ENCODE measurements around the gene GPHN.

GPHN gene

GRCh38 chr14:66979101-66979974 is 471.4 kb downstream of the GPHN start:
- no peak overlapping the region for H3K4me3 ChIP-seq (ENCODE audit: control insufficient read depth, low read depth, low read length)
- no peak for TF ChIP-seq CTCF (conservative IDR thresholded peaks at IDR 0.05; ENCODE audit: control insufficient read depth, insufficient read depth, low read depth, low read length)
- no peak for DNase-seq (ENCODE audit: low read depth)

- DNase-seq (ENCODE audit: low read depth) = no peak
- no peak for TF ChIP-seq CTCF (conservative IDR thresholded peaks at IDR 0.05; ENCODE audit: control insufficient read depth, insufficient read depth, low read depth, low read length)
- H3K4me3 ChIP-seq (ENCODE audit: control insufficient read depth, low read depth, low read length) = no peak overlapping the region
Measured at GRCh38 chr14:66982247-66982646, 474.3 kb downstream of the GPHN start.

DNA sequence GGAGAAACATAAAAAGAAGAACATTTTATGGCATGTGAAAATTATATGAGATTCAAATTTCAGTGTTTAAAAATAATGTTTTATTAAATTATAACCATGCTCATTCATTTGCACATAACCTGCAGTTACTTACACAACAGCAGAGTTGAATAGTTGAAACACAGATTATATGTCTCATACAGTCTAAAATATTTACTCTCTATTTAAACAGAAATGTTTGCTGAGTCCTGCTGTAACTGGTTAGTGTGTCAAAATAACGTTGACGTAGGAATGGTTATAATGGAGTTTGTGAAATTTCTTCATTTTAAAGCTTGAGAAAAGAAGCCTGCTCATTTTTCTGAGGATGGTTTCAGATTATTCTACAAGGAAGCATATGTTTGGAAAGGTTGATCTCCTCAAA is 484.8 kb downstream of the GPHN start:
- TF ChIP-seq CTCF (conservative IDR thresholded peaks at IDR 0.05; ENCODE audit: control insufficient read depth, insufficient read depth, low read depth, low read length) = no peak
- no peak for DNase-seq (ENCODE audit: low read depth)
- H3K4me3 ChIP-seq (ENCODE audit: control insufficient read depth, low read depth, low read length) = no peak overlapping the region

GRCh38 chr14:66993512-66993911 is 485.6 kb downstream of the GPHN start:
- DNase-seq (ENCODE audit: low read depth) = no peak
- no peak overlapping the region for H3K4me3 ChIP-seq (ENCODE audit: control insufficient read depth, low read depth, low read length)
- TF ChIP-seq CTCF (conservative IDR thresholded peaks at IDR 0.05; ENCODE audit: control insufficient read depth, insufficient read depth, low read depth, low read length) = no peak

DNA sequence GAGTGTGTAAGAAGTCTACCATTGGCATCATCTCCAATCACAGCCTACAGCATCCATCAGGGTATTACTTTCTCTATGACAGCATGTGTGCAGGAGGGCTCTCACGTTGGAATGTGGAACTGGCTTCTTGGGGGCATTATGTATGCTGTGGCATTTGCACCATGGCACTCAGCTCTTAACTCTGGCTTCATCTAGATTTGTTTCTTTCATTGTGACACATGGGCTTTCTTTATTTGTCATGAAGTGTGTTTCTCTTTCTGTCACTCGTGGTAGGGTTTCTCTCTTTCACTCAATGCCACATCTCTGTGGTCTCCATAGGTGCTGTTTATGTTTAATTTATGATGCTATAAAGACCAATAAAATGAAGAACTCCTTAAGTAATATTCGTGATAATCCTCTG is 490.1 kb downstream of the GPHN start:
- DNase-seq (ENCODE audit: low read depth) = no peak
- no peak overlapping the region for H3K4me3 ChIP-seq (ENCODE audit: control insufficient read depth, low read depth, low read length)
- no peak for TF ChIP-seq CTCF (conservative IDR thresholded peaks at IDR 0.05; ENCODE audit: control insufficient read depth, insufficient read depth, low read depth, low read length)

GRCh38 chr14:66999978-67000377 is 492.0 kb downstream of the GPHN start:
- DNase-seq (ENCODE audit: low read depth) = no peak
- no peak for TF ChIP-seq CTCF (conservative IDR thresholded peaks at IDR 0.05; ENCODE audit: control insufficient read depth, insufficient read depth, low read depth, low read length)

More at GRCh38 chr14:66999978-67000377, 492.0 kb downstream of the GPHN start:
- no peak overlapping the region for H3K4me3 ChIP-seq (ENCODE audit: control insufficient read depth, low read depth, low read length)
